ENCODE measurements around the gene NTNG1. TPM values are rescaled to one million over a fixed set of nuclear protein-coding genes. Genes with fewer than 3 reads are reported as not detected.

Gene NTNG1
- total and polyA plus RNA-seq, 12 donors: 0.06 TPM; not detected in 11

- no peaks in the 10 kb centered on the region for H3K36me3 ChIP-seq
- H3K27me3 ChIP-seq: no peaks in the 10 kb centered on the region
- H3K27ac ChIP-seq: no peak overlapping the region
- TF ChIP-seq CTCF (IDR thresholded peaks at IDR 0.05): no peak
- H3K9me3 ChIP-seq: no peaks in the 10 kb centered on the region
- ATAC-seq (no peak), DNase-seq (no peak)
- no peak overlapping the region for H3K4me3 ChIP-seq
- 75 to 76% methylated on average over 3 of the region's 3 CpGs for WGBS, 2 donors
- intact Hi-C loops (cut with DNase I): no loop called here
- no peaks in the 10 kb centered on the region for H3K4me1 ChIP-seq
Observed at GRCh38 chr1:107098961-107099360, 41.9 kb upstream of the NTNG1 start.

GRCh38 chr1:107100331-107100984 lies 40.4 kb upstream of the NTNG1 start:
- WGBS, 2 donors: 71 to 76% methylated on average over 3 of the region's 3 CpGs
- intact Hi-C loops (cut with DNase I): no loop called here
- ATAC-seq: no peak

GRCh38 chr1:107105914-107106313 lies 34.9 kb upstream of the NTNG1 start:
- DNase-seq (no peak), ATAC-seq (no peak)
- H3K9me3 ChIP-seq: no peaks in the 10 kb centered on the region
- no peak overlapping the region for H3K4me3 ChIP-seq
- 85 to 86% methylated on average over 3 of the region's 3 CpGs for WGBS, 2 donors
- no peak for TF ChIP-seq CTCF (IDR thresholded peaks at IDR 0.05)
- H3K27me3 ChIP-seq: no peaks in the 10 kb centered on the region
- H3K4me1 ChIP-seq: no peaks in the 10 kb centered on the region
- intact Hi-C loops (cut with DNase I): no loop called here
- no peak overlapping the region for H3K27ac ChIP-seq
- no peaks in the 10 kb centered on the region for H3K36me3 ChIP-seq

More at GRCh38 chr1:107100331-107100984, 40.4 kb upstream of the NTNG1 start:
- H3K4me1 ChIP-seq: no peaks in the 10 kb centered on the region
- no peak overlapping the region for H3K4me3 ChIP-seq
- DNase-seq: no peak
- H3K27me3 ChIP-seq: no peaks in the 10 kb centered on the region
- no peak for TF ChIP-seq CTCF (IDR thresholded peaks at IDR 0.05)
- no peaks in the 10 kb centered on the region for H3K36me3 ChIP-seq
- H3K9me3 ChIP-seq: no peaks in the 10 kb centered on the region
- no peak overlapping the region for H3K27ac ChIP-seq

GRCh38 chr1:107110326-107110725 lies 30.5 kb upstream of the NTNG1 start:
- no peak for TF ChIP-seq CTCF (IDR thresholded peaks at IDR 0.05)
- ATAC-seq: no peak

More at GRCh38 chr1:107110326-107110725, 30.5 kb upstream of the NTNG1 start:
- 54 to 56% methylated on average over 4 of the region's 4 CpGs for WGBS, 2 donors
- intact Hi-C loops (cut with DNase I): no loop called here
- Histone ChIP-seq H3K36me3 (no peaks in the 10 kb centered on the region), H3K9me3 (no peaks in the 10 kb centered on the region), H3K27me3 (peaks cover 0 to 4% (median 0%) of the 10 kb centered on the region in 7 donors), H3K4me3 (no peak overlapping the region), H3K4me1 (no peaks in the 10 kb centered on the region), H3K27ac (no peak overlapping the region)
- DNase-seq: no peak
